Uterus (tissue), 4 donors: Measurements from ENCODE around the gene GTF2F2. TPM values are rescaled to one million over a fixed set of nuclear protein-coding genes. Genes with fewer than 3 reads are reported as not detected.

ENCODE experiments used
- DNase-seq, 2 donors: peaks; one replicate each; pipeline ENCODE4 v3.0.0-alpha.2; 2019 to 2020
- H3K27ac ChIP-seq, 2 donors: fragments of 200-600 bp; sonication (generic); 1 replicate in 1 of 2; 2 replicates in 1 of 2; pipeline ENCODE4 v1.5.1; 2016 to 2018
- H3K27me3 ChIP-seq, 2 donors: fragments of 200-600 bp; sonication (generic); one replicate each; pipeline ENCODE4 v1.5.1; 2018 to 2019; ENCODE audit warnings: control low read depth in 1 of 2
- H3K36me3 ChIP-seq, 2 donors: fragments of 200-600 bp; sonication (generic); one replicate each; pipeline ENCODE4 v1.5.1; 2019; ENCODE audit warnings: control low read depth in 1 of 2
- H3K4me1 ChIP-seq, 2 donors: fragments of 200-600 bp; sonication (generic); one replicate each; pipeline ENCODE4 v1.5.1; 2018 to 2019; ENCODE audit warnings: control low read depth in 1 of 2
- H3K4me3 ChIP-seq, 2 donors: fragments of 200-600 bp; sonication (generic); 1 replicate in 1 of 2; 2 replicates in 1 of 2; pipeline ENCODE4 v1.5.1; 2018 to 2019; ENCODE audit warnings: mild to moderate bottlenecking in 1 of 2
- H3K9me3 ChIP-seq, 2 donors: fragments of 200-600 bp; sonication (generic); one replicate each; pipeline ENCODE4 v1.5.1; 2019; ENCODE audit warnings: control low read depth in 1 of 2
- CTCF ChIP-seq, 4 experiments: fragments of 200-600 bp in 2 of 4; fragments of 450-650 bp in 2 of 4; sonication (generic) in 2 of 4; IDR thresholded peaks; one replicate each; pipeline ENCODE4 v1.5.1; 2016 to 2019; ENCODE audit warnings: antibody characterized with exemption in 4 of 4, mild to moderate bottlenecking in 2 of 4, moderate library complexity in 1 of 4
- POLR2A ChIP-seq, 2 donors: fragments of 450-650 bp; IDR thresholded peaks; one replicate each; pipeline ENCODE4 v1.6.1; 2016; ENCODE audit warnings: antibody characterized with exemption in 2 of 2, mild to moderate bottlenecking in 1 of 2, moderate library complexity in 1 of 2
- intact Hi-C: fragments of 100-400 bp; cut with DNase I; formaldehyde crosslinking; loops from one replicate; pipeline ENCODE4 v1.15.1; 2023; ENCODE audit warnings: low total_unique reads
- small RNA-seq: library from RNA; depleted of rRNA; stranded (forward); fragments of <200 nt; gene quantifications from one replicate; pipeline ENCODE3, GENCODE V24; 2016
- total RNA-seq, 4 donors: library from RNA; depleted of rRNA in 3 of 4; stranded (reverse); fragments of >200 nt in 3 of 4; gene quantifications; one replicate each; pipeline versions ENCODE4 v1.1.0 to v1.2.4, GENCODE V29; 2014 to 2023
- donor health status: DM: yes; HTN: yes; CAD: no.

Gene GTF2F2
- total RNA-seq, 4 donors from 2014 or later = 6.2 to 35.1 (median 20.9) TPM

GRCh38 chr13:45332831-45333219 lies 212.5 kb downstream of the GTF2F2 start:
- Histone ChIP-seq H3K27ac (no peak overlapping the region), H3K27me3 (no peaks in the 10 kb centered on the region), H3K36me3 (no peaks in the 10 kb centered on the region), H3K4me3 (no peak overlapping the region), H3K4me1 (peaks cover 0 to 3% of the 10 kb centered on the region in 2 donors), H3K9me3 (no peaks in the 10 kb centered on the region)
- intact Hi-C loops = no loop called here
- DNase-seq = no peak
- TF ChIP-seq POLR2A (IDR thresholded peaks at IDR 0.05) (no peak), CTCF (IDR thresholded peaks at IDR 0.05) (no peak)

GRCh38 chr13:45333251-45333976 lies 213.1 kb downstream of the GTF2F2 start:
- Histone ChIP-seq H3K36me3 (no peaks in the 10 kb centered on the region), H3K27me3 (no peaks in the 10 kb centered on the region), H3K4me1 (peaks cover 0 to 8% of the 10 kb centered on the region in 2 donors), H3K4me3 (no peak overlapping the region), H3K9me3 (no peaks in the 10 kb centered on the region), H3K27ac (no peak overlapping the region)
- intact Hi-C loops = no loop called here
- DNase-seq = no peak
- TF ChIP-seq CTCF (IDR thresholded peaks at IDR 0.05) (no peak), POLR2A (IDR thresholded peaks at IDR 0.05) (no peak)

Small RNA genes within 50 kb of the gene (small RNA-seq; reads per million reads assigned to genes)
- gene AL138693.1 = not detected
- not detected for gene AL138963.2

Other genes with a start within 250 kb of the GTF2F2 start
- gene NUFIP1, start 131.0 kb upstream of the GTF2F2 start, total RNA-seq = 1 to 10 TPM in 2 of 4 donors, under 1 TPM in 2; 0.51 to 7.3 (median 2.9) TPM
- gene GPALPP1, start 131.0 kb upstream of the GTF2F2 start, total RNA-seq = 10 to 100 TPM in 3 of 4 donors, 1 to 10 TPM in 1; 8.7 to 55.2 (median 28.1) TPM
- gene KCTD4, start 80.5 kb downstream of the GTF2F2 start, total RNA-seq = not detected
- gene TPT1, start 220.7 kb downstream of the GTF2F2 start, total RNA-seq = 1,000 to 10,000 TPM; 4,739 to 6,904 (median 5,667) TPM